Activated CD4-positive, alpha-beta T cell treated with anti-CD3 and anti-CD28 coated beads, Interleukin-2, amount 10 ng/mL, durations not matched to agents 24 days and 14 days (primary cell): ENCODE data around the gene CTR9. TPM values are rescaled to one million over a fixed set of nuclear protein-coding genes. Genes with fewer than 3 reads are reported as not detected.

ENCODE experiments used
- DNase-seq: peaks from one replicate; pipeline ENCODE4 v3.0.0; 2022
- H3K27ac Mint-ChIP-seq: one replicate; pipeline ENCODE4 v1.8.0; 2022; ENCODE audit warnings: mild to moderate bottlenecking, mixed read lengths
- H3K27me3 Mint-ChIP-seq: one replicate; pipeline ENCODE4 v1.8.0; 2022; ENCODE audit warnings: mixed read lengths
- H3K36me3 Mint-ChIP-seq: one replicate; pipeline ENCODE4 v1.8.0; 2022; ENCODE audit warnings: low read depth, mild to moderate bottlenecking, mixed read lengths
- H3K4me1 Mint-ChIP-seq: one replicate; pipeline ENCODE4 v1.8.0; 2021; ENCODE audit warnings: mixed read lengths
- H3K4me3 Mint-ChIP-seq: one replicate; pipeline ENCODE4 v1.8.0; 2022; ENCODE audit warnings: mild to moderate bottlenecking, moderate library complexity, mixed read lengths
- H3K9me3 Mint-ChIP-seq: one replicate; pipeline ENCODE4 v1.8.0; 2021; ENCODE audit warnings: mixed read lengths
- intact Hi-C: fragments of 100-400 bp; cut with micrococcal nuclease; formaldehyde crosslinking; loops from one replicate; pipeline ENCODE4 v1.15.1; 2023
- total RNA-seq: library from RNA; stranded (reverse); gene quantifications from 2 replicates; pipeline ENCODE4 v1.2.3, GENCODE V29; 2022

CTR9 gene
- total RNA-seq, 1 donor from 2014 or later: 43.9 TPM

DNA sequence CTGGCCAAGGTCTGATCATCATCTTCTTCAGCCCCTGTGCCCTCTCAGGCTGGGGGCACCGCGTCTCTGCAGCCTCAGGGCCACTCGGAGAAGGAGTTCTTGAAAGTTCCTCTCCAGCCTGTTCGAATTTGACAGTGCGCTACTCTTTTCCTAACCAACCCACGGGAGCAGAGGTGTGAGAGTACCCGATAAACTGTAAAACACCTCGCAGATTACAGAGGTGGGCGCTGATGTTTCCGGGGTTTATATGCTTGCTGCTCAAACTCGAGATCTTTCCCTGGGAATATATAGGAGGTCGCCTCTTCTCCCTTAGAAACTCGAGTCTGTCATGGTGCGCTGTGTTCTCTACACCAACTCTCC is 515 bp downstream of the CTR9 start:
- no peaks in the 10 kb centered on the region for H3K27me3 Mint-ChIP-seq
- peaks cover 27% of the 10 kb centered on the region for H3K36me3 Mint-ChIP-seq
- no peak for DNase-seq
- peaks cover 32% of the 10 kb centered on the region for H3K4me1 Mint-ChIP-seq
- H3K27ac Mint-ChIP-seq: peak overlapping the region; percentile 89
- H3K4me3 Mint-ChIP-seq: peak overlapping the region; percentile 95
- intact Hi-C loops: loop anchor here (1.0 to 10.0 kb wide), 5 partner anchors 8 to 1187 kb away; partner anchors contain the start of genes ADM, EIF4G2 and ZBED5
- no peaks in the 10 kb centered on the region for H3K9me3 Mint-ChIP-seq

- Mint-ChIP-seq H3K27me3 (no peaks in the 10 kb centered on the region), H3K4me3 (peak overlapping the region; percentile 95), H3K4me1 (peaks cover 32% of the 10 kb centered on the region), H3K27ac (peak overlapping the region; percentile 89), H3K36me3 (peaks cover 29% of the 10 kb centered on the region), H3K9me3 (no peaks in the 10 kb centered on the region)
- DNase-seq: no peak
- intact Hi-C loops: loop anchor here (5.0 to 10.0 kb wide), 2 partner anchors 445 to 1187 kb away; partner anchors contain the start of gene ADM
Observed at GRCh38 chr11:10752061-10752460, 1.0 kb downstream of the CTR9 start.

GRCh38 chr11:10752486-10752885 is 1.4 kb downstream of the CTR9 start:
- H3K4me1 Mint-ChIP-seq: peaks cover 32% of the 10 kb centered on the region
- no peak overlapping the region for H3K27ac Mint-ChIP-seq
- H3K27me3 Mint-ChIP-seq: no peaks in the 10 kb centered on the region
- peak overlapping the region; percentile 95 for H3K4me3 Mint-ChIP-seq
- no peaks in the 10 kb centered on the region for H3K9me3 Mint-ChIP-seq
- no peak for DNase-seq
- intact Hi-C loops: loop anchor here (5.0 to 10.0 kb wide), 2 partner anchors 445 to 1188 kb away; partner anchors contain the start of gene ADM
- peaks cover 32% of the 10 kb centered on the region for H3K36me3 Mint-ChIP-seq

- Mint-ChIP-seq H3K27me3 (no peaks in the 10 kb centered on the region), H3K4me3 (no peak overlapping the region), H3K36me3 (peaks cover 37% of the 10 kb centered on the region), H3K4me1 (peaks cover 5% of the 10 kb centered on the region), H3K27ac (no peak overlapping the region), H3K9me3 (no peaks in the 10 kb centered on the region)
- DNase-seq: no peak
- intact Hi-C loops: loop anchor here (10.0 kb wide), 1 partner anchor 1194 kb away; no protein-coding TSS in a partner anchor
Observed at GRCh38 chr11:10758957-10759356, 7.9 kb downstream of the CTR9 start.

- Mint-ChIP-seq H3K27ac (no peak overlapping the region), H3K4me1 (peaks cover 3% of the 10 kb centered on the region), H3K27me3 (no peaks in the 10 kb centered on the region), H3K36me3 (peaks cover 39% of the 10 kb centered on the region), H3K9me3 (no peaks in the 10 kb centered on the region), H3K4me3 (no peak overlapping the region)
- intact Hi-C loops: no loop called here
- no peak for DNase-seq
Observed at GRCh38 chr11:10761085-10761698, 10.1 kb downstream of the CTR9 start.

- no peak overlapping the region for H3K27ac Mint-ChIP-seq
- intact Hi-C loops: no loop called here
Observed at GRCh38 chr11:10762185-10762584, 11.1 kb downstream of the CTR9 start.

GRCh38 chr11:10762913-10763421 is 11.9 kb downstream of the CTR9 start:
- H3K4me1 Mint-ChIP-seq: peaks cover 3% of the 10 kb centered on the region

More at GRCh38 chr11:10762185-10762584, 11.1 kb downstream of the CTR9 start:
- Mint-ChIP-seq H3K36me3 (peaks cover 40% of the 10 kb centered on the region), H3K4me3 (no peak overlapping the region), H3K9me3 (no peaks in the 10 kb centered on the region), H3K27me3 (no peaks in the 10 kb centered on the region), H3K4me1 (peaks cover 3% of the 10 kb centered on the region)
- no peak for DNase-seq

GRCh38 chr11:10763766-10764165 is 12.7 kb downstream of the CTR9 start:
- intact Hi-C loops: no loop called here
- H3K4me1 Mint-ChIP-seq: peaks cover 3% of the 10 kb centered on the region
- no peak for DNase-seq
- no peaks in the 10 kb centered on the region for H3K27me3 Mint-ChIP-seq
- H3K36me3 Mint-ChIP-seq: peaks cover 46% of the 10 kb centered on the region
- no peaks in the 10 kb centered on the region for H3K9me3 Mint-ChIP-seq
- H3K4me3 Mint-ChIP-seq: no peak overlapping the region
- H3K27ac Mint-ChIP-seq: no peak overlapping the region

More at GRCh38 chr11:10762913-10763421, 11.9 kb downstream of the CTR9 start:
- no peak for DNase-seq
- Mint-ChIP-seq H3K9me3 (no peaks in the 10 kb centered on the region), H3K36me3 (peaks cover 45% of the 10 kb centered on the region), H3K4me3 (no peak overlapping the region), H3K27ac (no peak overlapping the region), H3K27me3 (no peaks in the 10 kb centered on the region)
- intact Hi-C loops: no loop called here

DNA sequence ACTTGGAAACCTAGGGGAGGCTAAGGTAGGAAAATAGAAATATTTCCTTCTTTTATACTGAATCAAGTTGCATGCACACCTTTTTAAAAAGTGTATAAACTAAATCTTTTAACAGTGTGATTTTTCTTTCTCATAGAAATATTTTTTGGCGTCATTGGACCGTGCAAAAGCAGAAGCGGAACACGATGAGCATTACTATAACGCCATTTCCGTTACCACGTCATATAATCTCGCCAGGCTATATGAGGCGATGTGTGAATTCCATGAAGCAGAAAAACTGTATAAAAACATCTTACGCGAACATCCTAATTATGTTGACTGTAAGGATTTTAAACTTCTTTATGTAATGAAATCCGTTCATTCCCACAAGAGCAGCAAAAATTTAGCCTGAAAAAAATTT is 13.4 kb downstream of the CTR9 start:
- intact Hi-C loops: no loop called here
- H3K36me3 Mint-ChIP-seq: peaks cover 48% of the 10 kb centered on the region
- H3K4me1 Mint-ChIP-seq: peaks cover 3% of the 10 kb centered on the region
- no peak overlapping the region for H3K27ac Mint-ChIP-seq
- H3K9me3 Mint-ChIP-seq: no peaks in the 10 kb centered on the region
- H3K27me3 Mint-ChIP-seq: no peaks in the 10 kb centered on the region
- no peak for DNase-seq
- H3K4me3 Mint-ChIP-seq: no peak overlapping the region

DNA sequence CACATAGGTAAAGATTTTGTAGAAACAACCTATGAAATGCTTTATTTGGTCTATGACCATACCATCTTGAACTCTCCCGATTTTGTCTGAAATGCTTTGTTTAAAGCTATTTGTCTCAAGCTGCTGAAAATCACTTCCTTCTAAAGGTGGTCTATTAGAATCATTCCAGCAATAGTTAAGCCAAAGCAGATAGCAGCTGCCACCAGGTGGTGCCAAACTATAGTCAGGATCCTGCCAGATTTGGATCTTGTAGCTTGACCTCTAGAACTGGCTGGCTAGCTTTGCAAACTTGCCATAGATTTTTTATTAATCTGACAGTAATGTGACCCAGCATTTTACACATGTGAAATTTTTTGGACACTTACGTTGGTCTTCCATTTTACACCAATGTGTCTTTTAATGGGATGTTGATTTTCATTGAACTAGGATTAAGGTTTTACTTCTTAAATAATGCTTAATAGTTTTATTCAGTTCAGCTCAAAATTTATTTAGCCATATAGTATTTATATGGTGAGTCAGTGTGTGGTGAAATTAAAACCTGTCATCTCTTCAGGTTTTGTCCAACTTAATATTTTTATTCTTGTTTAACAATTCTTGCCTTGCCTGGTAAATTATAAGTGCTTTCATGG is 19.7 kb downstream of the CTR9 start:
- Mint-ChIP-seq H3K9me3 (no peaks in the 10 kb centered on the region), H3K27ac (no peak overlapping the region), H3K36me3 (peaks cover 69% of the 10 kb centered on the region), H3K4me3 (no peak overlapping the region), H3K27me3 (no peaks in the 10 kb centered on the region), H3K4me1 (no peaks in the 10 kb centered on the region)
- DNase-seq: peak; percentile 73
- intact Hi-C loops: loop anchor here (5.0 kb wide), 1 partner anchor 1017 kb away; no protein-coding TSS in a partner anchor

DNA sequence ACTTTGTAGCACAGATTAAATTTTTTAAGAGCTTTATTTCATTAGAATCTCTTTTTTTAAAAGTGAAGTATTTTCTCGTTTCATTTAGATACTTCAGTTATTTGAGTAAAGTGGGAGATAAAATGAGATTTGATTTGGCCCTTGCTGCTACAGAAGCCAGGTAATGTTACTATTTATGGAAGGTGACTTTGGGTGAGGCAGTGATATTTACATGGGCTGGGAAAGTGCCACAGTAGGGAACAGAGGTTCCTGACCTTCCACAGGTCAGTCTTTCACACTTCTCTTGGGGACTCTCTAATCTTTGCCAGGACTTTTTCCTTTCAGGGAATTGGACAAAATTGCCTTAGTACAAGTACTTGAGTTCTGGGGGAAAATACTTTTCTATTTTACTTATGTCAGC is 20.4 kb downstream of the CTR9 start:
- no peak overlapping the region for H3K4me3 Mint-ChIP-seq
- H3K9me3 Mint-ChIP-seq: no peaks in the 10 kb centered on the region
- peaks cover 70% of the 10 kb centered on the region for H3K36me3 Mint-ChIP-seq
- DNase-seq: no peak
- no peak overlapping the region for H3K27ac Mint-ChIP-seq
- H3K4me1 Mint-ChIP-seq: no peaks in the 10 kb centered on the region
- intact Hi-C loops: loop anchor here (5.0 kb wide), 1 partner anchor 1016 kb away; no protein-coding TSS in a partner anchor
- H3K27me3 Mint-ChIP-seq: no peaks in the 10 kb centered on the region

DNA sequence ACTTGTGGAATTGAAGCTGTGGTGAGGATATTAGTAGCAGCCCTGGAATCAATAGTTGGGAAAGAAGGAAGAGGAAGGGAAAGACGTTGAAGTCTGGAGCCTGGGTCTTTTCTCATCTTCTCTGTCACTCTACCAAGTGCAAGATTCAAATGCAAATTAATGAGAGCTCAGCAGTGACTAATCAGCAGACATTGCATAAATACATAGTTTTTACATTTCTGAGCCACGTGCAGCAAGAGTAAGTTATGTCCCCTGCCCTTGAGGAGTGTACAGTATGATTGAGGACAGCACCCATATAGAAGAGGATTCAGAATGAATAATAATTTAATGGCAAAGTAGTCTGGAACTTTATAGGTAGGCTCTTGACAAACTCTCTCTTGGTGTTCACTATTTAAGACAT is 23.8 kb downstream of the CTR9 start:
- Mint-ChIP-seq H3K9me3 (no peaks in the 10 kb centered on the region), H3K36me3 (peaks cover 74% of the 10 kb centered on the region), H3K27me3 (no peaks in the 10 kb centered on the region), H3K27ac (no peak overlapping the region), H3K4me3 (no peak overlapping the region), H3K4me1 (no peaks in the 10 kb centered on the region)
- no peak for DNase-seq
- intact Hi-C loops: loop anchor here (5.0 kb wide), 1 partner anchor 1012 kb away; no protein-coding TSS in a partner anchor

- Mint-ChIP-seq H3K36me3 (peaks cover 52% of the 10 kb centered on the region), H3K27ac (no peak overlapping the region), H3K9me3 (no peaks in the 10 kb centered on the region), H3K4me3 (no peak overlapping the region), H3K4me1 (no peaks in the 10 kb centered on the region), H3K27me3 (no peaks in the 10 kb centered on the region)
- intact Hi-C loops: no loop called here
- no peak for DNase-seq
Observed at GRCh38 chr11:10777393-10777793, 26.3 kb downstream of the CTR9 start.

GRCh38 chr11:10777806-10778205 is 26.8 kb downstream of the CTR9 start:
- no peaks in the 10 kb centered on the region for H3K4me1 Mint-ChIP-seq

More at GRCh38 chr11:10777806-10778205, 26.8 kb downstream of the CTR9 start:
- H3K36me3 Mint-ChIP-seq: peaks cover 52% of the 10 kb centered on the region
- intact Hi-C loops: no loop called here
- H3K9me3 Mint-ChIP-seq: no peaks in the 10 kb centered on the region
- H3K27ac Mint-ChIP-seq: no peak overlapping the region
- H3K27me3 Mint-ChIP-seq: no peaks in the 10 kb centered on the region
- H3K4me3 Mint-ChIP-seq: no peak overlapping the region
- no peak for DNase-seq
